CD4-positive, alpha-beta T cell treated with Interferon alpha-2 for 1 hour (primary cell): ENCODE measurements around the gene DPYD.

Experiments
- DNase-seq, 2 donors: peaks; one replicate each; pipeline ENCODE4 v3.0.0-alpha.2; 2020 to 2022

Gene DPYD

DNA sequence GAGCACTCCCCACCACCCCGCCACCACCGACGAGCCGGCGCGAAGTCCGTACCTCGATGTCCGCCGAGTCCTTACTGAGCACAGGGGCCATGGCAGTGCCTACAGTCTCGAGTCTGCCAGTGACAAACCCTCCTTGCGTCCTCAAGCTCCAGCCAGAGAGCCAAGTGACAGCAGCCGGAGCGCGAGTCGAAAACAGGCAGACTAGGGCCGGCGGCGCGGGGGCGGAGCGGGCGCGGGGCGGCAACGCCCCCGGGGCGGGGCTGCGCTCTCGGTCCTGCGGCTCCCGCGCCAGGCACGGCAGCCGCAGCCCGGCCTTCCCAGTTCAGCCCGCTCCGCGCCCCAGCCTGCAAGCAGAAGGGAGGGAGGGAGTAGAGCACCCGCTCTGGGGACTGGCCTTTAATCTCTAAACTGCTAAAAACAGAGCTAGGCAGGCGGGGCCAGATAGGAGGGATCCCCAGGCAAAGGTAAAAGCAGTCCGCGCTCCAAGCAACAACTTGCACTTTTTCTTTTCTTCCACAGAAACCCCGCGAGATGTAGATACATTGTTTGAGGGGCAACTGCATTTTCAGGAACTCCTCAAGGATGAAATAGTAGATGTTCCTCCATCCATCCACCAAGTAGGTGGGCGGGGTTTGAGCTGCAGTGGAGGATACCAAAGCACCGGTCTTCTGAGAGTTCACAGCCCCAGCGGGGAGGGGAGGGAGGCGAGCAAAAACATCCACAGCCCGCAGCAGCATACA, at the start of gene DPYD:
TSS of gene DPYD (minus strand) at position 203 of the 740 bp plus-strand sequence. CDS start at position 91, 112 bp downstream.
- DNase-seq, result peak; percentile 81 to 86

- DNase-seq, result no peak
Measured at GRCh38 chr1:97960470-97960869, 39.6 kb upstream of the DPYD start.

- DNase-seq, result no peak
Measured at GRCh38 chr1:97947695-97948094, 26.9 kb upstream of the DPYD start.

- DNase-seq, result no peak
Measured at GRCh38 chr1:97943354-97943753, 22.5 kb upstream of the DPYD start.

DNA sequence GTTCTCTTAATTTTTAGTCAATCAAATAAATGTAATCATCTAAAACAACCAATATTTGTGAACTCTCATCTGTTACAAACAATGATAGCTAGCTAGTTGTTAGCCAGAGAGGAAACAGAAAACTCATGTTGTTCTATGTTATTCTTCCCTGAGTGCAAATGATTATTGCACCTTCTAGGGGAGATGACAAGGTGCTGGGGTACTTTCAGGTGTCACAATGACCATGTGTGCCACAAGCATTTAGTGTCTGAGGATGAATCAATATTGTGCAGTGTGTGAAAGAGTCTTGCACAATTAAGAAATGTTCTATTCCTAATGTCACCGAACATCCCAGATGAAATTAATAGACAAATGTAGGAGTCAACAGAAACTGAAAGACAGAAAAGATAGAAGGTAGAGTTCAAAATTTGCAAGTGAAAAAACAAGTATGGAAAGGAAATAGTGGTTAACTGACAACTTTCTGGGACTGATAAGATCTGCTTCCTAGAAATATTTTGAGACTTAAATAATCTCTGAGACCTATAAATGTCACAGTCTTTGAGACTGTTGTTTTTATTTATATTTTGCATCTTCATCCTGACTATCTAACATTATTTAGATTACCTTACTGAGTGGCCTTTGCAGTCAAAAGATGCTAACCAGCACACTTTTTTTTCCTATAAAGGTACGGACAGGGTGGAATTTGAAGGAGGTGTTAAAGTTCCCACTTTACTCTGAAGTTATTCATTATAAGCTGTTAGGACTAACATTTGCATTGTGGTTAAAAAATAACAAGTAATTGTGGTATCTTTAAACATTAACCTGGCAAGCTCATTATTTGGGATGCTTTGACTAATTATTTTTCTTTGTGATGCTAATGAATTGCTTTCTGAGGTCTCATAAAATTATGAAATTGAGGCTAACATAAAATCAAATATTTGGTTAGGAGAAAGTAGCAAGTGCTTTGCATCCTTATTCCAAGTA, 21.6 kb upstream of the DPYD start:
- DNase-seq, result peak in 1 of 2 donors; percentile 12

- no peak for DNase-seq
Measured at GRCh38 chr1:97938285-97938642, 17.4 kb upstream of the DPYD start.

GRCh38 chr1:97936976-97937375, 16.1 kb upstream of the DPYD start:
- no peak for DNase-seq

GRCh38 chr1:97934491-97934890, 13.7 kb upstream of the DPYD start:
- DNase-seq, result no peak

DNA sequence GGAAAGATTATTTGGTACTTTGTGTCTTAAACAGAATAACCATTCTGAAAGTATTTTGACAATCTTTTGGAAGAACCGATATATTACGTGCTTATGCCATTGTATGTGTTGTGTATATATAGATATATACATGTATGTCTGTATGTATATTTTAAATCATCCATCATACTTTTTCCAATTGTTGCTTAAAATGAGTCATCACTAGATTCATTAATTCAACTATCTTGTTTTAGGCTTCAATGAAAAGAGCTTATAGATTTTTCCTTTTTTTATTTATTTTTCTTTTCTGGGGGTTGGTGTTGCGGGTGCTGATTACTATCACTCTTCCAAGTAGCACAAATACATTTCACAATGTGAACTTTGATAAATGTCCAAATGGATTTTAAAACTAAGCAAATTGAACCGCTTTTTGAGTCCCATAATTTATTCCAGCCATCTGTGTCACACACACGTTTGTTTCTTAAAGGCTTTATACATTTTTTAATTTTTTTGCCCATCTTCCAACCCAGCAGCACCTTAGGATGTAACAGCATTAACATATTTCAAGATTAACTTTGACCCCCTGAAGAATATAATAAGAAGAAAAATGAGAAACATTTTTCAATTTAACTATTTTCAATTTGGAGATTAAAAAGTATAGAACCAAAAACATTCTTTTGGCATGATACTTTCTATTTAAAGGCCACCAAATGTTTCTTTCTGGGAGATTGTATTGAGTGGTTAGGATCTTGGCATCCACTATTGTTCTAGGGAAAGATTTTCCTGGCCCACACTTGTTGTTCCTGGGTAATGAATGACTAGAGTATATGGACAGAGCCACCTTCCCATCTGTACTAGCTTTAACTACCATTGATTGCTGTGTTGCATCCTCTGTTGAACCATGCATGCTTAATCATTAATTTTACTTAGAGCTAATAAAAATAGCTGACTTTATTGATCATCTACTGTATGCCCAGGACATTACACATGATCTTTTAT, 9.3 kb upstream of the DPYD start:
- no peak for DNase-seq

DNA sequence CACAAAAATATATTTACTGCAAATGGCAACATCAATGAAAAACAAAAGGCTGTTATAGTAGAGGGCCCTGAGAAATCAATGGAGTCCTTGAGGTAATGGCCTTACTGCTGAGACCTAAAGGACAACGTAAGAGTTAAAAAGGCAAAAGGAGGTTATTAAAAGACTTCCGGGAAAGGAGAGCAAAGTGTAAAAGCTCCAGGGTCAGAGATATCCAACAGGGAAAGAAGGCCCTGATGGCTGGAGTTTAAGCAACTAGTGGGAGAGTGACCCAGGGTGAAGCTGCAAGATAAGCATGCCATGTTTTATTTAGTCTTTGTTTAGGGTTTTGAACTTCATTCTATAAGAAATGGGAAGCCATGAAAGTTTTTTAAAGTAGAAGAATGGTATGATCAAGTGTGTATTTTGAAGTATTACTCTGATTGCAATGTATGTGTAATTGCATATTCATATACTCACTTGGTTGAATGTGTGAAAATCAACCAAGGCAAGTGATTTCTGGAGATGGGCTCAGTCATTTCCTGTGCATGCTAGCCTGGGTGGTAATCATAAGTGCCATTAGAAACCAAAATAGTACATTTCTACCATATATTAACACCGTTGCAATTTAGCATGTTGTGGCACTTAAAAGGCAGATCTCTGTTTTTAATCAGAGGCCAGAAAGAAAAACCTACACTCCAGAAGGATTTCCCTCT, 5.3 kb upstream of the DPYD start:
- no peak for DNase-seq

DNA sequence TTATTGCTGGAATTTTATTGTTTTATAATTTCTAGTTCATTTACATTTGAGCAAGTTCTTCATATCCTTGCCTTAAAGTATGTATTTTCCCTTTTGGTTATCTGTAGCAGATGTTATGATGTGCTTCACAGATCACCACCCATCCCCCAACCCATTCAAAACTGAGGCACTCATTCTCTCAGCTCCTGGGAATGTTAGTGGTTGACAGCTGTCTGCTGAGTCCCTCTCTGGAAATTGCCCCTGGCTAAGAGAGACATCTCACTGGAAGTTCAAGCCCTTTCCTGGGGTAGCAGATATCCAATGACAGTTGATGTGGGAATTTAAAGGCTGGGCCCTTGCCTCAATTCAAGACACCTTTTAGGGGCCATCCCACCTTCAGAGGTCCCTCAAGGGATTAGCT, 4.3 kb upstream of the DPYD start:
- DNase-seq, result no peak

DNA sequence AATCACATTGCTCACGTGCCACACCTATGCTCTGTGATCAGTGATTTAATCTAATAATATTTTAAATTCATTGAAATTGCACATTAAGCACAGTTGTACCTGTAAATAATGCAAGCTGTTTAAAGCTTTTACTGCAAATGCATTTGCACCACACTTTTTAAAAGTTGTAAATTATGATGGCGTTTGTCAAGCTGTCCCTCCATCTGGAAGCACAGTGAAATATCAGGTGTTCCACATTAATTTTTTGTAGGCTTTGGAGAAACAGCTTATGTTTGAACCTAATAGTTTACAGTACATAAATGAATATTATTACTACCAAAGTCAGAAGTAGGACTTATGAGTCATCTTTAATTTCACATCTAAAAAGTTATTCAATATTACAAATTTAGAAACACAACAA, 3.0 kb upstream of the DPYD start:
- DNase-seq, result no peak

DNA sequence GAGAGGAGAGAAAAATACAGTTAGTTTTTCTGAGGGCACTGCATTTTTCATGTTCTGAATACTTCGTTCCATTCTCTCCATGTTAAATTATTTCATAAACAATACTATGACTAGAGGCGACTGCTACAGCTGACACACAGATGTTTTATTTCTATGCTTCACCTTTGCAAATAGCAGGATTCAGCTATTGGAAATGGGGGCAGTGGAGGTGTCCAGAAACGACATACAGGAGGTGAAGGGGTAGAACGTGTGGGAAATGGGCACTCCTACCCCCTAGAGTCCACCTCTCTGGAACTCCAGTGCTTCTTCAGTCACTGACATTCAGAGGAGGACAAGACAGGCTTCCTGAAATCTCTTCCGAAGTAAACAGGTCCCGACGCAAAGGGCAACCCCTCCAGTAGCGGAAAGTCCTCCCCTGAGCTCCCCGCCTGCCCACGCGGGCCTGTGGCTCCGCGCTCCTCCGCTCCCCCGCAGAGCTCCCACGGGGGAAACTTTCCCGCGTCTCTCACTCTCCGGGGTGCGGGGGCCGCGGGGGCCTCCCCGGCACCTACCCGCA, 480 bp downstream of the DPYD start:
- no peak for DNase-seq

DNA sequence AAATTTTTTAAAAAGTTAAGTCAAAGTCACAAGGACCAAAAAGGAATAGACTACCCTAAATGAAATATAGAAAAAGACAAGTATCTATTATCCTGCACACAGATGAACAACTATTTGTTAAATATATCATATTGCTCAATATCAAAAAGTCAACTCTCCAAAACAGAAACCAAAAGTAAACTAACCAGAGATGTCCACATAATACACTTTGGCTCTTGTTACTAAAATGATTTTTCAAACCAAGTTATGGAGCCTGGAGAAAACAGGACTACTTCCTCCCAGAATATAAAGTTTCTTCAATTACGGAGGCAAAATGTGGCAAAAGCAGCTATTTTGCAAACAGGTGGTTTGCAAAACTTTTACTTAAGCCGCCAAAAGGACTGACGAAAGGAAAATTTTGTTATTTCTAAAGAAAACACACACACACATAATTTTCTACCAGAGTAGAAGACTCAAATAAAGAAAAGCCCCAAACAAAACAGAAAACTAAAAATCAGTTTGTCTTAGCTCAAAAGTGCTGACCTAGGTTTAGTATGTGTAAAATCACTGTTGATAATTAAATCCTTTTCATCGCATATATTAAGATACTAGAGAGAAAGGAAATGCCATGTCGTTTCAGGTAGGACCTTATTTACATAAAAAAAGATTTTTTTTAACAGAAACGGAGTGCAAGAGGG, 1.1 kb downstream of the DPYD start:
- peak in 1 of 2 donors; percentile 33 for DNase-seq

- DNase-seq, result no peak
Measured at GRCh38 chr1:97918961-97919360, 1.9 kb downstream of the DPYD start.

DNA sequence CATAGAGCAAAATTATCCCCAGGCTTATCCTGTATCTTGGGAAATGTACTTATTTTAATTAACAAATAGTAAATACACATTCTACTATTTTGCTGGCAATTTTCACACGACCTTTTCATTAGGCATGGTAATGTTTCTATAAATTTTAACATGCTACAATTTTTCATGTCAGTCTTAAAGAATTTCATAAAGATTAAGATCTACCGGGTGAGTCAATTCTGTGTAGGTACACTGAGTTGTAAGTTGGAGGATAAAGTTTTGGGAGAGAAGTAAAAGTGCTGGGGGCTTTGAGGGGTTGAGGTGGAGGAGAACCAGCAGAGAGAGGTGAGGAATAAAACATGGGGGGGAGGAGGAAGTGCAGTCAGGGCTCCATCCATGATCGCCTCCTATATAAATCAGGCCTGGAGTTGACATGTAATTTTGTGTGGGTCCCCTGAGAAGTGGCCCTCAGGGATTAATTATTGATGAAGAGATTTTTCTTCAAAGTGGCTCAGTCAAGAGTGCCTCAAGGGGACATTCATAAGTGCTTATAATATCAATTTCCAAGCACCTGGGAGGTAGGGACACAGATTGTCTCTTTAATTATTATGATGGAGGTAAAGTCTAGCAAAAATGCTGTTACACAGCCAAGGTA, 7.2 kb downstream of the DPYD start:
- no peak for DNase-seq

GRCh38 chr1:97911266-97912215, 9.3 kb downstream of the DPYD start:
- no peak for DNase-seq

- DNase-seq, result no peak
Measured at GRCh38 chr1:97909266-97909665, 11.6 kb downstream of the DPYD start.

GRCh38 chr1:97907886-97908285, 12.9 kb downstream of the DPYD start:
- no peak for DNase-seq
